Peyer's patch (tissue), 4 donors: Measurements from ENCODE around the gene CDK2.

Experiments used
- CTCF ChIP-seq, 6 experiments: fragments of 450-650 bp in 4 of 6; fragments of 200-600 bp in 2 of 6; sonication (generic) in 1 of 6; IDR thresholded peaks; one replicate each; pipeline ENCODE4 v1.5.1; 2017 to 2019; ENCODE audit warnings: antibody characterized with exemption in 6 of 6, mild to moderate bottlenecking in 3 of 6, moderate library complexity in 1 of 6
- POLR2A ChIP-seq, 2 donors: fragments of 450-650 bp; IDR thresholded peaks; one replicate each; pipeline ENCODE4 v1.5.1; 2017; ENCODE audit warnings: antibody characterized with exemption in 2 of 2, mild to moderate bottlenecking in 2 of 2, moderate library complexity in 2 of 2

- no peak for TF ChIP-seq POLR2A (IDR thresholded peaks at IDR 0.05)
- TF ChIP-seq CTCF (IDR thresholded peaks at IDR 0.05) = no peak
These were observed 51.7 kb downstream of the CDK2 start for GRCh38 chr12:56018356-56018755.
